WTC11 (cell line): Measurements from ENCODE around the gene UGT1A4.

Source experiments
- CTCF ChIP-seq: fragments of 200-600 bp; IDR thresholded peaks from 2 replicates; pipeline ENCODE4 v1.8.0; 2022; ENCODE audit warnings: antibody characterized with exemption
- E2F5 ChIP-seq: sonication (generic); formaldehyde crosslinking; IDR thresholded peaks from 2 replicates; pipeline ENCODE4 v1.8.1; 2022; ENCODE audit warnings: mild to moderate bottlenecking, moderate library complexity, missing genetic modification reagents
- ETV6 ChIP-seq: sonication (generic); formaldehyde crosslinking; IDR thresholded peaks from 2 replicates; pipeline ENCODE4 v1.8.1; 2022; ENCODE audit warnings: mild to moderate bottlenecking, missing genetic modification reagents
- MAX ChIP-seq: sonication (generic); formaldehyde crosslinking; IDR thresholded peaks from 2 replicates; pipeline ENCODE4 v1.8.0; 2022; ENCODE audit warnings: mild to moderate bottlenecking, missing genetic modification reagents
- NR3C1 ChIP-seq: sonication (generic); formaldehyde crosslinking; conservative IDR thresholded peaks from 2 replicates; pipeline ENCODE4 v1.8.1; 2023; ENCODE audit warnings: low read depth, mild to moderate bottlenecking, missing genetic modification reagents
- RELA ChIP-seq: sonication (generic); formaldehyde crosslinking; IDR thresholded peaks from 2 replicates; pipeline ENCODE4 v1.8.1; 2022; ENCODE audit warnings: missing genetic modification reagents, mild to moderate bottlenecking, borderline replicate concordance
- SP1 ChIP-seq: sonication (generic); formaldehyde crosslinking; conservative IDR thresholded peaks from 2 replicates; pipeline ENCODE4 v1.8.1; 2022; ENCODE audit warnings: missing genetic modification reagents
- TEAD1 ChIP-seq: sonication (generic); formaldehyde crosslinking; IDR thresholded peaks from 2 replicates; pipeline ENCODE4 v1.8.0; 2022; ENCODE audit warnings: mild to moderate bottlenecking, missing genetic modification reagents
- ZNF121 ChIP-seq: sonication (generic); formaldehyde crosslinking; IDR thresholded peaks from 2 replicates; pipeline ENCODE4 v1.8.0; 2023; ENCODE audit warnings: missing genetic modification reagents
- TF ChIP-seq, protein P1 (sequence below): sonication (generic); formaldehyde crosslinking; IDR thresholded peaks from 2 replicates; pipeline ENCODE4 v1.8.0; 2022; ENCODE audit warnings: missing genetic modification reagents
- TF ChIP-seq, protein P2 (sequence below): fragments of 250-450 bp; sonication (Bioruptor Pico); IDR thresholded peaks from 2 replicates; pipeline ENCODE4 v1.9.0; 2021; ENCODE audit warnings: moderate library complexity, mild to moderate bottlenecking, inconsistent platforms, borderline replicate concordance

DNA sequence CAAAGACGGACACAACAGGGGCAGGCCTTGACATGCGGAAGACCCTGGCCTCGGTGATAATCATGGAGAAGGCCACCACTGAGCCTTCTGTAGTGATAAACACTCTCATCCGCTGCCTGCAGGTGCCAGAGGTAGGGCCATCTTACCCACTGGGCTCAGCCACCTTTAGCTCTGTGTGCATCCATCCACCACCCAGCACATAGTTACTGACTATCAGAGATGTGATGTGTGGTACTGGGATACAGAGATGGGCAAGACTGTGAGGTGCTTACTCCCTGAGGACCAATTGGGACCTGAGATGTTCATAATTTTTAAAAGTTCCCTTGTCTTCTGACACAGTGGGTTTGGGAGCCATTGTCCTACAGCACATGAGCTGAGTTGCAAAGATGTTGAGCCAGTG lies 61.2 kb downstream of the UGT1A4 start:
- TF ChIP-seq ETV6 (CRISPR knock-in tag) (no peak), TEAD1 (CRISPR knock-in tag) (no peak), SP1 (no peak), CTCF (no peak), ZNF121 (CRISPR knock-in tag) (no peak), RELA (no peak), MAX (CRISPR knock-in tag) (no peak), E2F5 (CRISPR knock-in tag) (no peak), NR3C1 (no peak)
- TF ChIP-seq, protein P1, sequence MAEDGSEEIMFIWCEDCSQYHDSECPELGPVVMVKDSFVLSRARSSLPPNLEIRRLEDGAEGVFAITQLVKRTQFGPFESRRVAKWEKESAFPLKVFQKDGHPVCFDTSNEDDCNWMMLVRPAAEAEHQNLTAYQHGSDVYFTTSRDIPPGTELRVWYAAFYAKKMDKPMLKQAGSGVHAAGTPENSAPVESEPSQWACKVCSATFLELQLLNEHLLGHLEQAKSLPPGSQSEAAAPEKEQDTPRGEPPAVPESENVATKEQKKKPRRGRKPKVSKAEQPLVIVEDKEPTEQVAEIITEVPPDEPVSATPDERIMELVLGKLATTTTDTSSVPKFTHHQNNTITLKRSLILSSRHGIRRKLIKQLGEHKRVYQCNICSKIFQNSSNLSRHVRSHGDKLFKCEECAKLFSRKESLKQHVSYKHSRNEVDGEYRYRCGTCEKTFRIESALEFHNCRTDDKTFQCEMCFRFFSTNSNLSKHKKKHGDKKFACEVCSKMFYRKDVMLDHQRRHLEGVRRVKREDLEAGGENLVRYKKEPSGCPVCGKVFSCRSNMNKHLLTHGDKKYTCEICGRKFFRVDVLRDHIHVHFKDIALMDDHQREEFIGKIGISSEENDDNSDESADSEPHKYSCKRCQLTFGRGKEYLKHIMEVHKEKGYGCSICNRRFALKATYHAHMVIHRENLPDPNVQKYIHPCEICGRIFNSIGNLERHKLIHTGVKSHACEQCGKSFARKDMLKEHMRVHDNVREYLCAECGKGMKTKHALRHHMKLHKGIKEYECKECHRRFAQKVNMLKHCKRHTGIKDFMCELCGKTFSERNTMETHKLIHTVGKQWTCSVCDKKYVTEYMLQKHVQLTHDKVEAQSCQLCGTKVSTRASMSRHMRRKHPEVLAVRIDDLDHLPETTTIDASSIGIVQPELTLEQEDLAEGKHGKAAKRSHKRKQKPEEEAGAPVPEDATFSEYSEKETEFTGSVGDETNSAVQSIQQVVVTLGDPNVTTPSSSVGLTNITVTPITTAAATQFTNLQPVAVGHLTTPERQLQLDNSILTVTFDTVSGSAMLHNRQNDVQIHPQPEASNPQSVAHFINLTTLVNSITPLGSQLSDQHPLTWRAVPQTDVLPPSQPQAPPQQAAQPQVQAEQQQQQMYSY (CRISPR knock-in tag): no peak
- TF ChIP-seq, protein P2, sequence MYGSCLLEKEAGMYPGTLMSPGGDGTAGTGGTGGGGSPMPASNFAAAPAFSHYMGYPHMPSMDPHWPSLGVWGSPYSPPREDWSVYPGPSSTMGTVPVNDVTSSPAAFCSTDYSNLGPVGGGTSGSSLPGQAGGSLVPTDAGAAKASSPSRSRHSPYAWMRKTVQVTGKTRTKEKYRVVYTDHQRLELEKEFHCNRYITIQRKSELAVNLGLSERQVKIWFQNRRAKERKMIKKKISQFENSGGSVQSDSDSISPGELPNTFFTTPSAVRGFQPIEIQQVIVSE (CRISPR knock-in tag): no peak
